H9 (cell line): ENCODE measurements around the gene SNCB. TPM values are rescaled to one million over a fixed set of nuclear protein-coding genes. Genes with fewer than 3 reads are reported as not detected.

ENCODE experiments used
- DNase-seq: peaks from one replicate; pipeline ENCODE4 v3.0.0-alpha.2; 2017
- H2AFZ ChIP-seq: one replicate; pipeline ENCODE4 v1.6.1; 2013; ENCODE audit warnings: mild to moderate bottlenecking, low read length, control low read depth, moderate library complexity
- H2AK5ac ChIP-seq: 2 replicates; pipeline ENCODE4 v1.6.1; 2013; ENCODE audit warnings: low read length, control low read depth, mixed read lengths; ENCODE audit not compliant: insufficient read length
- H2BK120ac ChIP-seq: one replicate; pipeline ENCODE4 v1.6.1; 2013; ENCODE audit warnings: low read depth, mild to moderate bottlenecking, low read length, control low read depth, inconsistent platforms; ENCODE audit not compliant: poor library complexity, severe bottlenecking
- H2BK12ac ChIP-seq: 2 replicates; pipeline ENCODE4 v1.6.1; 2013; ENCODE audit warnings: low read length, control low read depth, mixed read lengths, low read depth; ENCODE audit not compliant: insufficient read length
- H2BK15ac ChIP-seq: 2 replicates; pipeline ENCODE4 v1.6.1; 2013; ENCODE audit warnings: low read depth, low read length, control low read depth
- H2BK20ac ChIP-seq: one replicate; pipeline ENCODE4 v1.6.1; 2013; ENCODE audit warnings: low read depth, mild to moderate bottlenecking, low read length, control low read depth, inconsistent platforms; ENCODE audit not compliant: poor library complexity, severe bottlenecking
- H2BK5ac ChIP-seq: 2 replicates; pipeline ENCODE4 v1.6.1; 2013; ENCODE audit warnings: low read length, control low read depth, mixed read lengths; ENCODE audit not compliant: insufficient read length
- H3K14ac ChIP-seq: 2 replicates; pipeline ENCODE4 v1.6.1; 2013; ENCODE audit warnings: low read length, control low read depth; ENCODE audit not compliant: insufficient read depth
- H3K18ac ChIP-seq: 2 replicates; pipeline ENCODE4 v1.6.1; 2013; ENCODE audit warnings: low read depth, mild to moderate bottlenecking, mixed read lengths, low read length, control low read depth; ENCODE audit not compliant: insufficient read length
- H3K23ac ChIP-seq: 2 replicates; pipeline ENCODE4 v1.6.1; 2013; ENCODE audit warnings: low read length, control low read depth, mixed read lengths, low read depth; ENCODE audit not compliant: insufficient read length
- H3K23me2 ChIP-seq: 2 replicates; pipeline ENCODE4 v1.6.1; 2013; ENCODE audit warnings: low read depth, mild to moderate bottlenecking, mixed read lengths, low read length, control low read depth; ENCODE audit not compliant: insufficient read length, poor library complexity, severe bottlenecking
- H3K27ac ChIP-seq: 2 replicates; pipeline ENCODE4 v1.5.1; 2013; ENCODE audit warnings: low read length, control low read depth, mixed read lengths, low read depth; ENCODE audit not compliant: insufficient read length
- H3K27me3 ChIP-seq: 2 replicates; pipeline ENCODE4 v1.6.1; 2013; ENCODE audit warnings: low read length, control low read depth, inconsistent platforms; ENCODE audit not compliant: insufficient read depth
- H3K4ac ChIP-seq: 2 replicates; pipeline ENCODE4 v1.6.1; 2013; ENCODE audit warnings: low read depth, mild to moderate bottlenecking, control low read depth, inconsistent platforms, low read length, moderate library complexity
- H3K4me1 ChIP-seq: 2 replicates; pipeline ENCODE4 v1.6.1; 2013; ENCODE audit warnings: low read length, control low read depth, inconsistent platforms; ENCODE audit not compliant: insufficient read depth
- H3K4me2 ChIP-seq: 2 replicates; pipeline ENCODE4 v1.6.1; 2013; ENCODE audit warnings: low read length, control low read depth, mixed read lengths; ENCODE audit not compliant: insufficient read length, insufficient read depth
- H3K56ac ChIP-seq: 2 replicates; pipeline ENCODE4 v1.6.1; 2013; ENCODE audit warnings: low read depth, mild to moderate bottlenecking, mixed read lengths, low read length, control low read depth; ENCODE audit not compliant: insufficient read length
- H3K79me1 ChIP-seq: 2 replicates; pipeline ENCODE4 v1.6.1; 2013; ENCODE audit warnings: low read depth, mild to moderate bottlenecking, moderate library complexity, low read length, control low read depth, inconsistent platforms; ENCODE audit not compliant: insufficient read depth, poor library complexity, severe bottlenecking
- H3K79me2 ChIP-seq: 2 replicates; pipeline ENCODE4 v1.6.1; 2013; ENCODE audit warnings: low read length, control low read depth, inconsistent platforms; ENCODE audit not compliant: insufficient read depth
- H3K9ac ChIP-seq: 2 replicates; pipeline ENCODE4 v1.6.1; 2013; ENCODE audit warnings: low read length, control low read depth, mixed read lengths; ENCODE audit not compliant: insufficient read length; ENCODE audit errors: extremely low read depth
- H3K9me3 ChIP-seq: one replicate; pipeline ENCODE4 v1.6.1; 2013; ENCODE audit warnings: low read depth, low read length, inconsistent platforms; ENCODE audit not compliant: control insufficient read depth
- H3T11ph ChIP-seq: one replicate; pipeline ENCODE4 v1.6.1; 2013; ENCODE audit warnings: mild to moderate bottlenecking, low read length, control low read depth, inconsistent platforms
- H4K20me1 ChIP-seq: one replicate; pipeline ENCODE4 v1.6.1; 2013; ENCODE audit not compliant: control insufficient read depth, insufficient read length, insufficient read depth
- H4K5ac ChIP-seq: 2 replicates; pipeline ENCODE4 v1.6.1; 2013; ENCODE audit warnings: low read depth, mild to moderate bottlenecking, mixed read lengths, low read length, control low read depth; ENCODE audit not compliant: insufficient read length
- H4K8ac ChIP-seq: replicated peaks from 2 replicates; pipeline ENCODE4 v1.6.1; 2013; ENCODE audit warnings: low read length, control low read depth, mixed read lengths, low read depth; ENCODE audit not compliant: insufficient read length
- H4K91ac ChIP-seq: 2 replicates; pipeline ENCODE4 v1.6.1; 2013; ENCODE audit warnings: low read depth, mild to moderate bottlenecking, moderate library complexity, mixed read lengths, low read length, control low read depth; ENCODE audit not compliant: insufficient read length
- H3K27ac Mint-ChIP-seq, 3 experiments: 2 replicates in 2 of 3; 3 replicates in 1 of 3; pipeline ENCODE4 v1.8.0; 2020 to 2021; ENCODE audit warnings: mixed read lengths in 3 of 3, mild to moderate bottlenecking in 1 of 3, moderate library complexity in 1 of 3
- H3K27me3 Mint-ChIP-seq: 2 replicates; pipeline ENCODE4 v1.8.0; 2021; ENCODE audit warnings: low read depth, mild to moderate bottlenecking, moderate library complexity, mixed read lengths
- H3K36me3 Mint-ChIP-seq, 3 experiments: 2 replicates in 2 of 3; 3 replicates in 1 of 3; pipeline ENCODE4 v1.8.0; 2020 to 2021; ENCODE audit warnings: low read depth in 3 of 3, mixed read lengths in 3 of 3; ENCODE audit not compliant: insufficient read depth in 1 of 3
- H3K4me1 Mint-ChIP-seq, 2 experiments: 2 replicates each; pipeline ENCODE4 v1.8.0; 2020; ENCODE audit warnings: mixed read lengths in 2 of 2
- H3K4me3 Mint-ChIP-seq, 2 experiments: 2 replicates in 1 of 2; 3 replicates in 1 of 2; pipeline ENCODE4 v1.8.0; 2020 to 2021; ENCODE audit warnings: mild to moderate bottlenecking in 2 of 2, mixed read lengths in 2 of 2, moderate library complexity in 1 of 2
- H3K9me3 Mint-ChIP-seq, 2 experiments: 2 replicates in 1 of 2; 3 replicates in 1 of 2; pipeline ENCODE4 v1.8.0; 2020; ENCODE audit warnings: mild to moderate bottlenecking in 2 of 2, mixed read lengths in 2 of 2, moderate library complexity in 1 of 2
- WGBS: extraction: QIAGEN DNeasy Blood & Tissue Kit; methylation state at CpG from one replicate; pipeline ENCODE4 v1.1.7; 2013; ENCODE audit warnings: missing lambda C conversion rate, low lambda C conversion rate, mixed read lengths; ENCODE audit not compliant: insufficient read length; ENCODE audit errors: extremely low coverage; 5-methylcytosine and 5-hydroxymethylcytosine counted together
- total RNA-seq: library from RNA; stranded (reverse); gene quantifications from 2 replicates; pipeline ENCODE4 v1.2.1, GENCODE V29; 2021
- TF ChIP-seq, protein P1 (sequence below): fragments of 200-600 bp; sonication (generic); conservative IDR thresholded peaks from 3 replicates; pipeline ENCODE4 v1.8.0; 2021; ENCODE audit warnings: antibody characterized with exemption, mild to moderate bottlenecking

Gene SNCB
- total RNA-seq, 1 experiment from 2014 or later = 3.5 TPM

- Histone ChIP-seq H3K79me1 (no peaks in the 10 kb centered on the region), H3K27ac (no peak overlapping the region), H3K56ac (no peak overlapping the region), H2BK12ac (no peak overlapping the region), H4K20me1 (no peaks in the 10 kb centered on the region), H3T11ph (no peak overlapping the region), H3K9me3 (no peaks in the 10 kb centered on the region), H2AK5ac (no peak overlapping the region), H4K8ac (no peak overlapping the region), H3K27me3 (peaks cover 6% of the 10 kb centered on the region; the same call in 1 of the 2 replicates), H2BK20ac (no peak overlapping the region), H3K4ac (no peak overlapping the region), H2BK15ac (no peak overlapping the region), H3K9ac (no peak overlapping the region), H2BK5ac (no peak overlapping the region), H3K4me2 (no peak overlapping the region), H3K14ac (no peak overlapping the region), H2AFZ (no peak overlapping the region), H3K4me1 (no peaks in the 10 kb centered on the region), H4K91ac (no peak overlapping the region), H3K23me2 (peaks cover 8% of the 10 kb centered on the region), H3K79me2 (no peaks in the 10 kb centered on the region), H3K18ac (no peak overlapping the region), H3K23ac (no peak overlapping the region), H4K5ac (no peak overlapping the region), H2BK120ac (no peak overlapping the region)
- no CpG with 5 or more reads among the region's 5 CpGs for WGBS
- TF ChIP-seq, protein P1, sequence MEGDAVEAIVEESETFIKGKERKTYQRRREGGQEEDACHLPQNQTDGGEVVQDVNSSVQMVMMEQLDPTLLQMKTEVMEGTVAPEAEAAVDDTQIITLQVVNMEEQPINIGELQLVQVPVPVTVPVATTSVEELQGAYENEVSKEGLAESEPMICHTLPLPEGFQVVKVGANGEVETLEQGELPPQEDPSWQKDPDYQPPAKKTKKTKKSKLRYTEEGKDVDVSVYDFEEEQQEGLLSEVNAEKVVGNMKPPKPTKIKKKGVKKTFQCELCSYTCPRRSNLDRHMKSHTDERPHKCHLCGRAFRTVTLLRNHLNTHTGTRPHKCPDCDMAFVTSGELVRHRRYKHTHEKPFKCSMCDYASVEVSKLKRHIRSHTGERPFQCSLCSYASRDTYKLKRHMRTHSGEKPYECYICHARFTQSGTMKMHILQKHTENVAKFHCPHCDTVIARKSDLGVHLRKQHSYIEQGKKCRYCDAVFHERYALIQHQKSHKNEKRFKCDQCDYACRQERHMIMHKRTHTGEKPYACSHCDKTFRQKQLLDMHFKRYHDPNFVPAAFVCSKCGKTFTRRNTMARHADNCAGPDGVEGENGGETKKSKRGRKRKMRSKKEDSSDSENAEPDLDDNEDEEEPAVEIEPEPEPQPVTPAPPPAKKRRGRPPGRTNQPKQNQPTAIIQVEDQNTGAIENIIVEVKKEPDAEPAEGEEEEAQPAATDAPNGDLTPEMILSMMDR = no peak
- no peaks in the 10 kb centered on the region; a peak in 1 of 7 replicates for H3K36me3 Mint-ChIP-seq
- H3K4me1 Mint-ChIP-seq = peaks cover 11 to 32% of the 10 kb centered on the region in 2 experiments
- H3K27ac Mint-ChIP-seq = no peak overlapping the region
- peaks cover 76% of the 10 kb centered on the region for H3K27me3 Mint-ChIP-seq
- DNase-seq = no peak
- no peaks in the 10 kb centered on the region; a peak in 1 of 5 replicates for H3K9me3 Mint-ChIP-seq
- no peak overlapping the region; a peak in 1 of 5 replicates for H3K4me3 Mint-ChIP-seq
Measured at GRCh38 chr5:176627582-176627981, 2.8 kb downstream of the SNCB start.
